ENCODE data around the gene HSD11B2. TPM values are rescaled to one million over a fixed set of nuclear protein-coding genes. Genes with fewer than 3 reads are reported as not detected.

HSD11B2 gene
- total and polyA plus RNA-seq, 8 donors = 1.4 to 11.3 (median 6.3) TPM

DNA sequence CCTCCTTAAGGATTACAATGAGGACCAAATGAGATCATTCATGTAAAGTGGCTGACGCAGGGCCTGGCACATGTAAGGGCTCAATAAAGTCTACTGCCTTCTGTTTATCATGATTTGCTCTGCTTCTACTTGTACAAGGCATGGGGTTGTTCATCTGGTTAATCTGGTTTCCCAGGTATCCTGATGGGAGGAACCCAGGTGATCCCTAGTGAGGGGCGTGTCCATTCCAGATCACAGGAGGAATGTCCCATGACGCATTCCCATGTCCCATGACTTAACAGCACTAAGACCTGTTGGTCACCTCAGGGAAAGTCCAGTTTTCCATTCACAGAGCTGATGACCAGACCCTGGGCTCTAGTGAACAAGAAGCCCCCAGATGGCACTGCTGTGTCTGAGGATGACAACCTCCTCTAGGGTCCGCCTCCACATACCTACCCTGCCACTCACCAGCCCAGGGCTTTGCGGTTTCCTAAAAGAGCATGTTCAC lies 26.1 kb upstream of the HSD11B2 start:
- H3K36me3 ChIP-seq = no peaks in the 10 kb centered on the region
- H3K4me3 ChIP-seq = no peak overlapping the region
- ATAC-seq = peak; percentile 88 to 92 (median 90)
- peak; percentile 41 for FAIRE-seq
- H3K27me3 ChIP-seq = no peaks in the 10 kb centered on the region
- peak in 4 of 6 donors; percentile 79 to 88 (median 84) for DNase-seq
- H3K27ac ChIP-seq = peak overlapping the region; percentile 50 to 91 (median 80)
- WGBS, 2 donors = 38 to 45% methylated on average over 5 of the region's 5 CpGs
- intact Hi-C loops (cut with DNase I) = loop anchor here in 1 of 3 donors (5.0 kb wide), 1 partner anchor 42 kb away; no protein-coding TSS in a partner anchor
- H3K9me3 ChIP-seq = no peaks in the 10 kb centered on the region
- TF ChIP-seq, protein P1, sequence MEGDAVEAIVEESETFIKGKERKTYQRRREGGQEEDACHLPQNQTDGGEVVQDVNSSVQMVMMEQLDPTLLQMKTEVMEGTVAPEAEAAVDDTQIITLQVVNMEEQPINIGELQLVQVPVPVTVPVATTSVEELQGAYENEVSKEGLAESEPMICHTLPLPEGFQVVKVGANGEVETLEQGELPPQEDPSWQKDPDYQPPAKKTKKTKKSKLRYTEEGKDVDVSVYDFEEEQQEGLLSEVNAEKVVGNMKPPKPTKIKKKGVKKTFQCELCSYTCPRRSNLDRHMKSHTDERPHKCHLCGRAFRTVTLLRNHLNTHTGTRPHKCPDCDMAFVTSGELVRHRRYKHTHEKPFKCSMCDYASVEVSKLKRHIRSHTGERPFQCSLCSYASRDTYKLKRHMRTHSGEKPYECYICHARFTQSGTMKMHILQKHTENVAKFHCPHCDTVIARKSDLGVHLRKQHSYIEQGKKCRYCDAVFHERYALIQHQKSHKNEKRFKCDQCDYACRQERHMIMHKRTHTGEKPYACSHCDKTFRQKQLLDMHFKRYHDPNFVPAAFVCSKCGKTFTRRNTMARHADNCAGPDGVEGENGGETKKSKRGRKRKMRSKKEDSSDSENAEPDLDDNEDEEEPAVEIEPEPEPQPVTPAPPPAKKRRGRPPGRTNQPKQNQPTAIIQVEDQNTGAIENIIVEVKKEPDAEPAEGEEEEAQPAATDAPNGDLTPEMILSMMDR (IDR thresholded peaks at IDR 0.05) = no peak
- peaks cover 9 to 17% (median 16%) of the 10 kb centered on the region in 3 donors for H3K4me1 ChIP-seq

DNA sequence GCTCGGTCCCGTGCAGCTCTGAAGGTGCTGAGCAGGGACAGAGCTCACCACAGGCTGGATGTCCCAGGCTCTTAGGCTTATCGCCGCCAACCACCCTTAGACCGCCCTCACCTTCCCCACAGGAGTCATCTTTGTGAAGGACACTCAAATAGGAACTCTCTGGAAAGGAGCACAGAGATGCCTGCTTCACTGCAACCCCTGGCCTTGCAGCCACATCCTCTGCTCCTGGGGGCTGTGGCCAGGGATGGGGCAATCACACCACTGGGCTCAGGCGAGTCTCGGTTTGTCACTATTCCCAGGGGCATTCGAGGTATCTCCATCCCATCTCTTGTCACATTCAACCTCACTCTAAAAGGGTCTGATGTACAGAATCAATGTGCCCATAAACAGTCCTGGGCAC lies 25.6 kb upstream of the HSD11B2 start:
- intact Hi-C loops (cut with DNase I) = no loop called here
- FAIRE-seq (no peak), ATAC-seq (no peak), DNase-seq (no peak)
- Histone ChIP-seq H3K27me3 (no peaks in the 10 kb centered on the region), H3K9me3 (no peaks in the 10 kb centered on the region), H3K36me3 (no peaks in the 10 kb centered on the region), H3K4me3 (no peak overlapping the region), H3K27ac (peak overlapping the region; percentile 50 to 91 (median 80)), H3K4me1 (peaks cover 9 to 16% (median 14%) of the 10 kb centered on the region in 3 donors)
- 85 to 87% methylated on average over 8 of the region's 8 CpGs for WGBS, 2 donors
- TF ChIP-seq, protein P1 (IDR thresholded peaks at IDR 0.05) = no peak

GRCh38 chr16:67406111-67406971 lies 24.6 kb upstream of the HSD11B2 start:
- FAIRE-seq = no peak
- no peaks in the 10 kb centered on the region for H3K27me3 ChIP-seq
- no peaks in the 10 kb centered on the region for H3K36me3 ChIP-seq
- peak in 1 of 6 donors; percentile 31 for DNase-seq
- intact Hi-C loops (cut with DNase I) = no loop called here
- ATAC-seq = no peak
- H3K27ac ChIP-seq = peak overlapping the region in 2 of 4 donors; percentile 8 to 88
- no peaks in the 10 kb centered on the region for H3K9me3 ChIP-seq
- 85 to 86% methylated on average over 17 to 18 of the region's 18 CpGs for WGBS, 2 donors
- peaks cover 9 to 16% (median 14%) of the 10 kb centered on the region in 3 donors for H3K4me1 ChIP-seq
- TF ChIP-seq, protein P1 (IDR thresholded peaks at IDR 0.05) = no peak
- no peak overlapping the region for H3K4me3 ChIP-seq

DNA sequence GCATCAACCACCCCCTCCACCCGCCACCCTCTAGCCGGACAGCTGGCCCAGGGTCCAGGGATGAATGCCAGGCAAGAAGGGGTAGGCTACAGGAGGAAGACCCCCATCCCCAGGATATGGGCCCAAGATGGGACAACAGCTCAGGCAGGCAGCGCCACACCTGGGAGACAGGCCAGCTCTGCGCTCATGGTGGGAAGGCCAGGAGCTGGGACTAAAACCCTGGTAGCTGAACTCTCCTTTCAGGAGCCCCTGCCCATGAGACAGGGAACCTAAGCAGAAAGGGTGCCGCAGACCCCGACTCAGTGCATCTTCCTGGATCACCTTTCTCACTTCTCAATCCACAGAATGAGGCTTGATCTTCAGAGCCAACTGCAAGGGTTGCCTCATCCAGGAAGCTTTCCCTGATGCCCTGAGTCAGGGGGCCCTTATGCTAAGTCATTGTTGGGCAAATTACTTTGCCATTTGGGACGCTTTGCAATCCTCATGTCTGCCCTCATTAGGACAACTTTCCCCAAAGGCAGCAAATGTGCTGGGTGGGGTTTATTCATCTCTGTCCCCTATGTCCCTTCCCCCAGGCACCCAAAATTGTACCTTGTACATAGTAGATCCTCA lies 23.6 kb upstream of the HSD11B2 start:
- DNase-seq = peak in 1 of 6 donors; percentile 45
- no peak for FAIRE-seq
- 90 to 95% methylated on average over 7 of the region's 7 CpGs for WGBS, 2 donors
- Histone ChIP-seq H3K9me3 (no peaks in the 10 kb centered on the region), H3K27ac (no peak overlapping the region), H3K4me1 (peaks cover 9 to 16% (median 14%) of the 10 kb centered on the region in 3 donors), H3K27me3 (no peaks in the 10 kb centered on the region), H3K4me3 (no peak overlapping the region), H3K36me3 (no peaks in the 10 kb centered on the region)
- no peak for ATAC-seq
- intact Hi-C loops (cut with DNase I) = no loop called here
- TF ChIP-seq, protein P1 (IDR thresholded peaks at IDR 0.05) = no peak
